Measurements from ENCODE around the gene F3.

DNA sequence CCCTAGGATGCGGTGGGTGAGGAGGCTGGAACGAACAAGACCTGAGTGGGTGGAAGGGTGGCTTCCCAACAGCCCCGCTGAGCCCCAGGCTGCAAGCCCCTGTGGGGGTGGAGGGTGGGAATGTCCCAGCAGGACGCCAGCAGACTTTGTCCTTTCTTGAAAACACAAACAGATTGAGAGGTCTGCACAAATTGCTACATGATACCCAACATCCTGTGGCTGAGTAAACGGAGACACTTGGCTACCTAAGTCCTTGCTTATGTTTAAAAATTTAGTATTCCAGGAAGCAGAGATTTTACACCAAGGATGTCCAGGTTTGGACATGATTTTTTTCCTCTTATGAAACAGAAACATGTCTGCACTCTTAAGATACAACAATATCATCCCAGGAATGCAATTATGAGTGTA is 11.8 kb upstream of the F3 start:
- TF ChIP-seq POLR2A (IDR thresholded peaks at IDR 0.05; ENCODE audit: extremely low read depth, insufficient read length) (no peak), MAX (IDR thresholded peaks at IDR 0.05; ENCODE audit: low read depth, low read length) (no peak), MYC (IDR thresholded peaks at IDR 0.05; ENCODE audit: low read depth, low read length) (no peak)
- TF ChIP-seq, protein P1, sequence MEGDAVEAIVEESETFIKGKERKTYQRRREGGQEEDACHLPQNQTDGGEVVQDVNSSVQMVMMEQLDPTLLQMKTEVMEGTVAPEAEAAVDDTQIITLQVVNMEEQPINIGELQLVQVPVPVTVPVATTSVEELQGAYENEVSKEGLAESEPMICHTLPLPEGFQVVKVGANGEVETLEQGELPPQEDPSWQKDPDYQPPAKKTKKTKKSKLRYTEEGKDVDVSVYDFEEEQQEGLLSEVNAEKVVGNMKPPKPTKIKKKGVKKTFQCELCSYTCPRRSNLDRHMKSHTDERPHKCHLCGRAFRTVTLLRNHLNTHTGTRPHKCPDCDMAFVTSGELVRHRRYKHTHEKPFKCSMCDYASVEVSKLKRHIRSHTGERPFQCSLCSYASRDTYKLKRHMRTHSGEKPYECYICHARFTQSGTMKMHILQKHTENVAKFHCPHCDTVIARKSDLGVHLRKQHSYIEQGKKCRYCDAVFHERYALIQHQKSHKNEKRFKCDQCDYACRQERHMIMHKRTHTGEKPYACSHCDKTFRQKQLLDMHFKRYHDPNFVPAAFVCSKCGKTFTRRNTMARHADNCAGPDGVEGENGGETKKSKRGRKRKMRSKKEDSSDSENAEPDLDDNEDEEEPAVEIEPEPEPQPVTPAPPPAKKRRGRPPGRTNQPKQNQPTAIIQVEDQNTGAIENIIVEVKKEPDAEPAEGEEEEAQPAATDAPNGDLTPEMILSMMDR (IDR thresholded peaks at IDR 0.05; ENCODE audit: low read depth, low read length) = no peak
